ENCODE data around the gene KRTAP9-2. TPM values are rescaled to one million over a fixed set of nuclear protein-coding genes. Genes with fewer than 3 reads are reported as not detected.
"Not testable (repeated sequence)": the region's sequence is repeated elsewhere in the genome, so short reads cannot be mapped to it uniquely, and the experiment has no call there.

The KRTAP9-2 gene, protein sequence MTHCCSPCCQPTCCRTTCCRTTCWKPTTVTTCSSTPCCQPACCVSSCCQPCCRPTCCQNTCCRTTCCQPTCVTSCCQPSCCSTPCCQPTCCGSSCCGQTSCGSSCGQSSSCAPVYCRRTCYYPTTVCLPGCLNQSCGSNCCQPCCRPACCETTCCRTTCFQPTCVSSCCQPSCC
- not detected for polyA plus RNA-seq (2013, experiment 1 of 2)
- not detected for polyA plus RNA-seq (2013, experiment 2 of 2)

DNA sequence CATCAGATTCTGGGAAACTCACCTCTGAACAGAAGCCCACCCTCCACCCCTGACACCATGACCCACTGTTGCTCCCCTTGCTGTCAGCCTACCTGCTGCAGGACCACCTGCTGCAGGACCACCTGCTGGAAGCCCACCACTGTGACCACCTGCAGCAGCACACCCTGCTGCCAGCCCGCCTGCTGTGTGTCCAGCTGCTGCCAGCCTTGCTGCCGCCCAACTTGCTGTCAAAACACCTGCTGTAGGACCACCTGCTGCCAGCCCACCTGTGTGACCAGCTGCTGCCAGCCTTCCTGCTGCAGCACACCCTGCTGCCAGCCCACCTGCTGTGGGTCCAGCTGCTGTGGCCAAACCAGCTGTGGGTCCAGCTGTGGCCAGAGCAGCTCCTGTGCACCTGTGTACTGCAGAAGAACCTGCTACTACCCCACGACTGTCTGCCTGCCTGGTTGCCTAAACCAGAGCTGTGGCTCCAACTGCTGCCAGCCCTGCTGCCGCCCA lies at the start of gene KRTAP9-2:
KRTAP9-2 (plus strand) TSS at position 51 of the 498 bp plus-strand sequence; CDS start at position 58, 7 bp downstream.
- H3K27ac ChIP-seq (ENCODE audit: low read depth, low read length, severe bottlenecking); H3K4me1 ChIP-seq (ENCODE audit: control insufficient read depth, insufficient read depth, low read length, poor library complexity, severe bottlenecking); H3K36me3 ChIP-seq (ENCODE audit: control insufficient read depth, insufficient read depth, low read length); H3K9me3 ChIP-seq (ENCODE audit: control insufficient read depth, low read length); H3K4me3 ChIP-seq (ENCODE audit: extremely low read depth, insufficient read depth, low read length, poor library complexity, severe bottlenecking): not testable (repeated sequence)
- 63 to 84% methylated on average over 2 of the region's 4 CpGs for WGBS, 2 experiments (ENCODE audit: insufficient coverage in 2 of 2)

DNA sequence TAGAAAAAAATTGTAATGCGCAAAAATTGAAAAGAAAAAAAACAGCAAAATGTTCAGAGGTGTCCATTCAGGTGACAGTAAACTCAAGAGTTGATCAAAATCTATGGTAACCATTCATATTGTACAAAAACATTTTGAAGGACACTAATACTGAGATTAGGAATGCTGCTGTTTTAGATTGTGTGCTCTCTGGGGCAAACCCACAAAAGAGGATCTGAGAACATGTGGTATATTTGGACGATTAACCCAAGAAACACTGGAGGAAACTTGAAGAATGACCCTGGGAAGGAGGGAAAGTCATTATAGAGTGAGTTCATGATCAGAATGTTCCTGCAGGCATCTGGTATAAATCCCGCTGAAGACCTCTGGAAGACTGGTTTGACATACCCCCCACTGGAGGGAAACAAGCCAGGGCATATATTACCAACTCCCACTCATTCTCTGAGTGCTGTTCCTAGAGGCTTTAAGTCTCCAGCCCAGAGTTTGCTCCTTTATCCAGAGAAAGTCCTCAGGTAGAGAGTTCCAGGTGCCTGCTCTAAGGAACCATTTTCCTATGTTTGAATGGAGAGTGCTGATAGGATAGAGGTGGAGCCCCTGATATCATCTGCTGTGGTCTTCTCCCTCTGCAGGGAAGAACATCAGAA lies 49.6 kb upstream of the KRTAP9-2 start:
- Histone ChIP-seq H3K4me3 (ENCODE audit: extremely low read depth, insufficient read depth, low read length, poor library complexity, severe bottlenecking) (no peak overlapping the region), H3K4me1 (ENCODE audit: control insufficient read depth, insufficient read depth, low read length, poor library complexity, severe bottlenecking) (no peaks in the 10 kb centered on the region), H3K27ac (ENCODE audit: low read depth, low read length, severe bottlenecking) (no peak overlapping the region), H3K9me3 (ENCODE audit: control insufficient read depth, low read length) (no peaks in the 10 kb centered on the region), H3K36me3 (ENCODE audit: control insufficient read depth, insufficient read depth, low read length) (no peaks in the 10 kb centered on the region)
- WGBS, 2 experiments (ENCODE audit: insufficient coverage in 2 of 2), result 77 to 86% methylated on average over 2 to 3 of the region's 3 CpGs

DNA sequence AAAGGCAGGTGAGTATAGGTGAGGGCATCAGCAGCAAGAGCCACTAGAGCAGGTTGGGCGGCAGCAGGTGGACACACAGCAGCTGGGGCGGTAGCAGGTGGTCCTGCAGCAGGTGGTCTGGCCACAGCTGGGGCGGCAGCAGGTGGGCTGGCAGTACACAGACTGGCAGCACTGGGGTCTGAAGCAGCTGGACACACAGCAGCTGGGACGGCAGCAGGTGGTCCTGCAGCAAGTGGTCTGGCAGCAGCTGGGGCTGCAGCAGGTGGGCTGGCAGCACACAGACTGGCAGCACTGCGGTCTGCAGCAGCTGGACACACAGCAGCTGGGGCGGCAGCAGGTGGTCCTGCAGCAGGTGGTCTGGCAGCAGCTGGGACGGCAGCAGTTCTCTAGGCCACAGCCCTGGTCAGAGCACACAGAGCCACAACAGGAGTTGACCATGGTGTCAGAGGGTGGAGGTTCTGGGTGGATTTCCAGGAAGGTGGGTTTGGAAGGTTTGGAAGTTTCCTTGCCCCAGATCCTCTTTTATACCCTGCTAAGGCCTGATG lies 48.6 kb upstream of the KRTAP9-2 start, which contains the start of gene KRTAP4-2:
KRTAP4-2 (minus strand) TSS at position 495 of the 545 bp plus-strand sequence; CDS start at position 438, 57 bp downstream.
- Histone ChIP-seq H3K4me3 (ENCODE audit: extremely low read depth, insufficient read depth, low read length, poor library complexity, severe bottlenecking) (no peak within 1 kb of the TSS), H3K4me1 (ENCODE audit: control insufficient read depth, insufficient read depth, low read length, poor library complexity, severe bottlenecking) (no peaks in the 10 kb centered on the region), H3K9me3 (ENCODE audit: control insufficient read depth, low read length) (no peaks in the 10 kb centered on the region), H3K27ac (ENCODE audit: low read depth, low read length, severe bottlenecking) (no peak within 1 kb of the TSS), H3K36me3 (ENCODE audit: control insufficient read depth, insufficient read depth, low read length) (no peaks in the 10 kb centered on the region)
- WGBS, 2 experiments (ENCODE audit: insufficient coverage in 2 of 2), result 94 to 97% methylated on average over 4 of the region's 7 CpGs

DNA sequence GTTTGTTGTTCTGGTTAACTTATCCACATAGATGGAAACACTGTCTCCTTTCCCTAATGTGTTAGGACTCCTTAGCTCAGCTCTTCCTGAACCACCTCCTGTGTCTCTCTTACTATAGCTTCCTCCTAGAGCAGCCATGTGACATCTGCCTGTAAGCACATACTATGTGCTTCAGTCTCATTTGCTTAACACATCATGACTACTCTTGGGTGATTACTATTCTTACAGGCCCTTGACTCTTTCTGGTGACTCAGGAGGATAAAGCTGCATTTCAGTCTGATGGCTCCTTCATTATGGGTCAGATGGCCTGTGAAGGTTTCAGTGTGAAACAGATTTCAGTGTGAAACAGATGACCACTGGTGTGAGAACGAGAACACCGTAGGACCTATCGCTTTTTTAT lies 48.1 kb upstream of the KRTAP9-2 start:
- no peak overlapping the region for H3K4me3 ChIP-seq (ENCODE audit: extremely low read depth, insufficient read depth, low read length, poor library complexity, severe bottlenecking)
- H3K36me3 ChIP-seq (ENCODE audit: control insufficient read depth, insufficient read depth, low read length), result no peaks in the 10 kb centered on the region
- H3K27ac ChIP-seq (ENCODE audit: low read depth, low read length, severe bottlenecking), result no peak overlapping the region
- no peaks in the 10 kb centered on the region for H3K4me1 ChIP-seq (ENCODE audit: control insufficient read depth, insufficient read depth, low read length, poor library complexity, severe bottlenecking)
- no peaks in the 10 kb centered on the region for H3K9me3 ChIP-seq (ENCODE audit: control insufficient read depth, low read length)
- 100% methylated on average over 2 of the region's 3 CpGs for WGBS, 2 experiments (ENCODE audit: insufficient coverage in 2 of 2)

DNA sequence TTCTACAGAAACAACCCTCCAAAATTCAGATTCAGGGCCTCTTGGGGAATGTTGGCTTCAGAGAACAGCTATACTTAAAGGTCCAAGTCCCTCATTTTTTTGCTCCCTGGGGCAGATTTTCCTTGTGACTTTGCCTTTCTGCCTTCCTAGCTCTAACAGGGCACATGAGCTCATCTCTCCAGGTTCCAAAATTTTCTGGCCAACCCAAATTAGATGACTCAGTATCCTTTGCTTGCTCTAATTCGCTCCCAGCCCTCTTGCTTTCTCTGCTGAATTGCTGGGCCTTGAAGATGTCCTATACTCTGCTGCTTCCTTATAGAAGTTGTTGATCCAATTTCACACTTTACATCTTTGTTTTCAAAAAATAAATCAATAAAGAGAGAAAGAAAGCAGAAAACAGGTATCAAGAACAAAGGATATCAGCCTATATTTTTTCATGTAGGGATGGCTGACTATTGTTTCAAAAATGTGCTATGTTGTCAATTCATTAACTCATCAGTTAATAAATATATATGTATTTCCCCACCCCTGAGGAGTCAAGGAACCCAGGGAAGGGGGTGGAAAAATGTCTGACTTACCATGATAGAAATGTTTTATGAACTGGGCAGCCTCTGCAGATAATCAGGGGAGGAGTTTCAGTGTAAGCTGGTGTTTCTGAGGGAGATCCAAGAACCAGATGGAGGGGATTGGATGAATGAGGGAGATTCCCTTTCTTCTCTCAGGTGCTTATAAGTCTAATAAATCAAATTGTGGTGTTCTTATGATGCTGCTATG lies 47.4 kb upstream of the KRTAP9-2 start:
- Histone ChIP-seq H3K9me3 (ENCODE audit: control insufficient read depth, low read length) (no peaks in the 10 kb centered on the region), H3K36me3 (ENCODE audit: control insufficient read depth, insufficient read depth, low read length) (no peaks in the 10 kb centered on the region), H3K4me3 (ENCODE audit: extremely low read depth, insufficient read depth, low read length, poor library complexity, severe bottlenecking) (no peak overlapping the region), H3K27ac (ENCODE audit: low read depth, low read length, severe bottlenecking) (no peak overlapping the region), H3K4me1 (ENCODE audit: control insufficient read depth, insufficient read depth, low read length, poor library complexity, severe bottlenecking) (no peaks in the 10 kb centered on the region)
- WGBS, 2 experiments (ENCODE audit: insufficient coverage in 2 of 2), result 80% methylated on average over 1 of the region's 1 CpG; no CpG with 5 or more reads in 1 of the 2 experiments

DNA sequence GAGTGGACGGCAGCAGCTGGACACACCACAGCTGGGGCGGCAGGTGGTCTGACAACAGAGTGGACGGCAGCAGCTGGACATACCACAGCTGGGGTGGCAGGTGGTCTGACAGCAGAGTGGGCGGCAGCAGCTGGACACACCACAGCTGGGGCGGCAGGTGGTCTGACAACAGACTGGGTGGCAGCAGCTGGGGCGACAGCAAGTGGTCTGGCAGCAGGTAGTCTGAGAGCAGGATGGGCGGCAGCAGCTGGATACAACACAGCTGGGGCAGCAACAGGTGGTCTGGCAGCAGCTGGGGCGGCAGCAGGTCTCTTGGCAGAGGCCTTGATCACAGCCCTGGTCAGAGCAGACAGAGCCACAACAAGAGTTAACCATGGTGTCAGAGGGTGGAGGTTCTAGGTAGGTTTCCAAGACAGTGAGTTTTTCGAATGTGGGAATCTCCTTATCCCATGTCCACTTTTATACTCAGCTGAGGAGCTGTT lies 41.9 kb upstream of the KRTAP9-2 start, which contains the start of gene KRTAP4-1:
KRTAP4-1 (minus strand) TSS at position 432 of the 482 bp plus-strand sequence; CDS start at position 375, 57 bp downstream.
- 83 to 93% methylated on average over 5 to 6 of the region's 9 CpGs for WGBS, 2 experiments (ENCODE audit: insufficient coverage in 2 of 2)
- H3K9me3 ChIP-seq (ENCODE audit: control insufficient read depth, low read length), result no peaks in the 10 kb centered on the region
- no peak within 1 kb of the TSS for H3K4me3 ChIP-seq (ENCODE audit: extremely low read depth, insufficient read depth, low read length, poor library complexity, severe bottlenecking)
- no peak within 1 kb of the TSS for H3K27ac ChIP-seq (ENCODE audit: low read depth, low read length, severe bottlenecking)
- no peaks in the 10 kb centered on the region for H3K4me1 ChIP-seq (ENCODE audit: control insufficient read depth, insufficient read depth, low read length, poor library complexity, severe bottlenecking)
- H3K36me3 ChIP-seq (ENCODE audit: control insufficient read depth, insufficient read depth, low read length), result no peaks in the 10 kb centered on the region

DNA sequence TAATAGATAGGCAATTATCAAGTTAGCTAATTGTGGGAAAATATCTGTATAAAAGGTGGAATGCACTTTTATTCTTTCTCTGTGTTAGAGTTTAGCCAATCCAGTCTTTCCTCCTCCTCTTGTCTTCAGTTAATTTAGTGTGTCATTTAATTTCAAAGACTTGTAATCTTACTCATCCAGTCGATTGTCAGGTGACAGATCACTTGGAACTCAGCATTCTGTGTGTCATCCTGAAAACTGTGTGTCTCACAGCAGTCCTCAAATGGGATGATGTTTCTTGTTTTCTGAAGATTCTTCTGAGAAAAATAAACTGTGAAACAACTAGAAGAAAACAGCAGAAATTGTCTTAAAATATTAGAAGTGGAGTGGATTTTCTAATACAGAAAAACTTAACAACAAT lies 41.4 kb upstream of the KRTAP9-2 start:
- Histone ChIP-seq H3K4me1 (ENCODE audit: control insufficient read depth, insufficient read depth, low read length, poor library complexity, severe bottlenecking) (no peaks in the 10 kb centered on the region), H3K4me3 (ENCODE audit: extremely low read depth, insufficient read depth, low read length, poor library complexity, severe bottlenecking) (no peak overlapping the region), H3K36me3 (ENCODE audit: control insufficient read depth, insufficient read depth, low read length) (no peaks in the 10 kb centered on the region), H3K27ac (ENCODE audit: low read depth, low read length, severe bottlenecking) (no peak overlapping the region), H3K9me3 (ENCODE audit: control insufficient read depth, low read length) (no peaks in the 10 kb centered on the region)
- 100% methylated on average over 1 of the region's 1 CpG; no CpG with 5 or more reads in 1 of the 2 experiments for WGBS, 2 experiments (ENCODE audit: insufficient coverage in 2 of 2)

DNA sequence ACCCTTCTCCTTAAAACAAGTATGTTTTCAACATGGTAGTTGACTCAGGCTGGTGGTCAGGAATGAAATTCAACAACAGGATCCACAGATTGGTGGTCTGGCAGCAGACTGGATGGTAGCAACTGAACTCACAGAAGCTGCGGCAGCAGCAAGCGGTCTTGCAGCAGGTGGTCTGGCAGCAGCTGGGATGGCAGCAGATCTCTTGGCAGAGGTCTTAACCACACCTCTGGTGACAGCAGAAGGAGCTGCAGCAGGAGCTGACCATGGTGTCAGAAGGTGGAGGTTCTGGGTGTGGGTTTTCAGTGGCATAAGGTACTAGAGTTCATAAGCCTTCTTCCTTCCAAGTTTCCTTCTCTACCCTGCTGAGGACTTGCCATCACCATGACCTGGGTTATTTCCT lies 39.6 kb upstream of the KRTAP9-2 start:
- H3K27ac ChIP-seq (ENCODE audit: low read depth, low read length, severe bottlenecking), result no peak overlapping the region
- H3K36me3 ChIP-seq (ENCODE audit: control insufficient read depth, insufficient read depth, low read length), result no peaks in the 10 kb centered on the region
- H3K4me3 ChIP-seq (ENCODE audit: extremely low read depth, insufficient read depth, low read length, poor library complexity, severe bottlenecking), result no peak overlapping the region
- no CpG with 5 or more reads among the region's 2 CpGs for WGBS, 2 experiments (ENCODE audit: insufficient coverage in 2 of 2)
- H3K9me3 ChIP-seq (ENCODE audit: control insufficient read depth, low read length), result no peaks in the 10 kb centered on the region
- no peaks in the 10 kb centered on the region for H3K4me1 ChIP-seq (ENCODE audit: control insufficient read depth, insufficient read depth, low read length, poor library complexity, severe bottlenecking)

DNA sequence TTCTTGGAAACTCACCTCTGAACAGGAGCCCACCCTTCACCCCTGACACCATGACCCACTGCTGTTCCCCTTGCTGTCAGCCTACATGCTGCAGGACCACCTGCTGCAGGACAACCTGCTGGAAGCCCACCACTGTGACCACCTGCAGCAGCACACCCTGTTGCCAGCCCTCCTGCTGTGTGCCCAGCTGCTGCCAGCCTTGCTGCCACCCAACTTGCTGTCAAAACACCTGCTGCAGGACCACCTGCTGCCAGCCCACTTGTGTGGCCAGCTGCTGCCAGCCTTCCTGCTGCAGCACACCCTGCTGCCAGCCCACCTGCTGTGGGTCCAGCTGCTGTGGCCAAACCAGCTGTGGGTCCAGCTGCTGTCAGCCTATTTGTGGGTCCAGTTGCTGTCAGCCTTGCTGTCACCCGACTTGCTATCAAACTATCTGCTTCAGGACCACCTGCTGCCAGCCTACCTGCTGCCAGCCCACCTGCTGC lies 36.6 kb upstream of the KRTAP9-2 start, which contains the start of gene KRTAP9-1:
KRTAP9-1 (plus strand) TSS at position 51 of the 482 bp plus-strand sequence; CDS start at position 51, 0 bp downstream.
- WGBS, 2 experiments (ENCODE audit: insufficient coverage in 2 of 2), result 17% methylated on average over 1 of the region's 1 CpG; no CpG with 5 or more reads in 1 of the 2 experiments
- H3K36me3 ChIP-seq (ENCODE audit: control insufficient read depth, insufficient read depth, low read length); H3K9me3 ChIP-seq (ENCODE audit: control insufficient read depth, low read length); H3K4me3 ChIP-seq (ENCODE audit: extremely low read depth, insufficient read depth, low read length, poor library complexity, severe bottlenecking); H3K4me1 ChIP-seq (ENCODE audit: control insufficient read depth, insufficient read depth, low read length, poor library complexity, severe bottlenecking); H3K27ac ChIP-seq (ENCODE audit: low read depth, low read length, severe bottlenecking): not testable (repeated sequence)

DNA sequence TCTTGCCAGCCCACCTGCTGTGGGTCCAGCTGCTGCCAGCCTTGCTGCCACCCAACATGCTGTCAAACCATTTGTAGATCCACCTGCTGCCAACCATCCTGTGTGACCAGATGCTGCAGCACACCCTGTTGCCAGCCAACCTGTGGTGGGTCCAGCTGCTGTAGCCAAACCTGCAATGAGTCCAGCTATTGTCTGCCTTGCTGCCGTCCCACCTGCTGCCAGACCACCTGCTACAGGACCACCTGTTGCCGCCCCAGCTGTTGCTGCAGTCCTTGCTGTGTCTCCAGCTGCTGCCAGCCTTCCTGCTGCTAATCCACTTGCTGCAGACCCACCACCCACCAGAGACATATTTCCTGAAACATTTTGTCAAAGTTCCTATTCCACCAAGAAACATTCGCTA lies 36.1 kb upstream of the KRTAP9-2 start:
- Histone ChIP-seq H3K36me3 (ENCODE audit: control insufficient read depth, insufficient read depth, low read length) (no peaks in the 10 kb centered on the region), H3K4me3 (ENCODE audit: extremely low read depth, insufficient read depth, low read length, poor library complexity, severe bottlenecking) (no peak overlapping the region), H3K4me1 (ENCODE audit: control insufficient read depth, insufficient read depth, low read length, poor library complexity, severe bottlenecking) (no peaks in the 10 kb centered on the region), H3K27ac (ENCODE audit: low read depth, low read length, severe bottlenecking) (no peak overlapping the region), H3K9me3 (ENCODE audit: control insufficient read depth, low read length) (no peaks in the 10 kb centered on the region)
- 93 to 100% methylated on average over 3 of the region's 3 CpGs for WGBS, 2 experiments (ENCODE audit: insufficient coverage in 2 of 2)

Data from mesodermal cell (in vitro differentiated cells).